Urothelium cell line (cell line): Measurements from ENCODE around the gene ACTR3.

ENCODE experiments used
- DNase-seq: peaks from one replicate; pipeline ENCODE4 v3.0.0; 2011; ENCODE audit warnings: low spot score, mixed read lengths
- FAIRE-seq: peaks from 2 replicates; lab custom pipeline; 2011; peaks lifted over from hg19 to GRCh38; lab: Jason Lieb, UNC

The ACTR3 gene

DNA sequence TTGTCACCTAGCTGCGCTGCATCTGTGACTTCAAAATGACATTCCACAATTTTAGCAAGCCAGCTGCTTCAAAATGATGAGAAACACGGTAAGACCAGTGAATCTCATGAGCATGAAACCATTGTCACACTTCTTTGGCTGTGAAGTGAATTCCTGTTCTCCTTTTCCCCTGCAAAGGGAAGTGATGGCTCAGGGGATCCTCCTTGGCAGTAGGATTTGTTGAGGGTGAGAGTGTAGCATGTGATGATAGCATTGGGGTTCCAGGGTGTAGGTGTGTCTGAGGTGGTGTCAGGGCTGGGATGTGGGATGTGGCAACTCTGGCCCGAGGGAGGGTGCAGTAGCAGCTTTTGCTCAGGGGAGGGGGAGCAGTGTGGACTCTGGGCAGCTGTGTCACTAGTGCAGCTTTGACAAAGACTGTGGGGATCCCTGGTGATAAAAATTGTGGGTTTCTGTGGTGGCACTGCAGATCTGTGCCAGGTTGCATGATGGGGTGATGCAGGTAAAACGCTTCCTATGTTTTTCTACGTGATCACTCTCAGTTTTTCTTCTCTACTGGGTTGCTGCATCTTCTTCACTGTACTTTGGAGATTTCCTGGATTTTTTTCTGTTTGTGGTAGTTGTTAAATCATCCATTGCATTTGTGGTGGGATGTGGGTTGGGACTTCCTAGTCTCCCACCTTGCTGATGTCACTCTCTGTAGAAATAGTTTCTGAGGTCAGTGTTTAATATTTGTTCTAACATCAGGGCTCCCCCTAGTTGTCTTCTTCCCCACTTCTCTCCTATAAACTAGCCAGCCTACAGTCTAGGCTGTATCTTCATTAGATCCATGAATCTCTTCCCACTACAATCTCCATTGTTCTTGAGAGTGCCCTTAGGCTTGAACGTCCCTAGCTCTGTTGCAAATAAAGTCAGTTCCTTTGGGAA is 107.0 kb downstream of the ACTR3 start:
- FAIRE-seq = no peak
- DNase-seq = no peak

DNA sequence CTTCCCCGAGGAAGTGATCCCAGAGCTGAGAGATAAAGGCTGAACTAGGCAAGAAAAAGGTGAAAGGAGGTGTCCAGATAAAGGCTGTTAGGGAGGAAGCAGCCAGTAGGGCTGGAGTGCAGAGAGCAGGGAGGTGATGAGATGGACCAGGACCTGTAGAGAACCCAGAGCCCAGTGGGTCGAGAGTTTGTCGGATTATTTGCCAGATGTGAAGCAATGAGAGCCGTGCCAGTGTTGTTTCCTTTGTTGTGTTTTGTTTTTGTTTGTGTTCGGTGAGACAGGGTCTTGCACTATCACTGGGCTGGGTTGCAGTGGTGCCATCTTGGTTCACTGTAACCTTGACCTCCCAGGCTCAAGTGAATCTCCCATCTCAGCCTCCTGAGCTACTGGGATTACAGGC is 111.3 kb downstream of the ACTR3 start:
- DNase-seq = no peak
- no peak for FAIRE-seq

DNA sequence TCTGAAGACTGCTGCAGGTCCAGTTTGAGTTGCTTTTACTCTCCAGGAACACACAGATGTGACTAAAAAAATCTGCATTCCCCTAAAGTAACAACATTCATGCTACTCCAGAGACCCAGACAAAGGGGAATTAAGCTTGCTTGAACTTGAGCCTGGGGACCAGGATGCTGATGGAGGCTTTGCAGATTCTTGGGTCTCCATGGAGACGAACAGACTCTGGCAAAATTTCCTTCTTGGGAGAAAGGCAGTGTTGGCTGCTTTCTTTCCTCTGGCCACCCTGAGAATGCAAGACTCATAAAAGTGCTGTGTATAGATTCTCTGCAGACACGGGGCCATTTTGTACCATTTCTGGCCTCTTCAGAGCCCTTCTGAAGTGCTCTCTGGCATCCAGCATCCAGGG is 112.0 kb downstream of the ACTR3 start:
- DNase-seq = no peak
- FAIRE-seq = no peak

DNA sequence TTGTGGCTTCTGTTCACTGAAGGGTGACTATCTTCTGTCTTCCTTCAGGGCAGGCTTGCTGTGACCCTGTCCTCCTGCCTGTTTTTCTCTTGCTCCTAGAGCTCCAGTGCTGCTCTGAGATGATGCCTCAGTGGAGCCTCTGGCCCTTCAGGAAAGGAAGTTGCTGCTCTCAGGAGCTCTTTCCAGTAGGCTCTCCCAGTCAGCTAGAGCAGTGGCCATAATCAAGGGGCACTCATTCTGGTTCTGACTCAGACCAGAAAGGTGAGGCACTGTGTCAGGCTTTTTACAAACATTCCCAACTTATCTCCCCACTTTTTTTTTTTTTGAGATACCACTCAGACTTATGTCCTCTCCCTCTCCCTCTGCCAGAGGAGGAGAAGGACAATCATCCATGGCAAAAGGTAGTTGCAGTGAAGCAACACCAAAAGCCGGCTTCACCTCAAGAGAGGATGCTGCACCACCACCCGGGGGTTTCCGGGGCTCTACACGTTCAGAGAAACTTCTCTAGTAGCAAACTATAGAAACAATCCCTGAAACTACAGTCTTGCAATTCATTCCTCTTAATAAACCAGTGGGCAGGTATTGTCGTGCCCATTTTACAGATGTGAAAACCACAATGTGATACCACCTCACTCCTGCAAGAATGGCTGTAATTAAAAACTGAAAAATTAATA is 115.4 kb downstream of the ACTR3 start:
- FAIRE-seq = no peak
- DNase-seq = no peak

DNA sequence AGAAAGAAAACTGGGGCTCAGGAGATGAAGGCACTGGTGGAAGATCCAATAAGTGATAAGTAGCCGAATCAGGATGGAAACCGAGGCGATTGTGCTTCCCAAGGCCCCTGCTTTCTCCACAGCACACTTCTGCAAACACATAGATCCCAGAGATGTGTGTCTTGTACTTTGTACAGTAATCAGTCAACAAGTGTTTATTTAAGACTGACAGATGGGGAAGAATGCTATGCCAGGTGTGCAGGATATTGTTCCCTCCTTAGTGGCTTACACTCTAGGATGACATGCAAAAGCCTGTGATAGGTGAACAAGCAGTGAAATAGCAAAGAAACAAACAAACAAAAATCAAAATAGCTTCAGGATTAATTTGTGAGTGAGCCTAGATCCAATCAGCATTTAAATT is 116.6 kb downstream of the ACTR3 start:
- FAIRE-seq = no peak

DNA sequence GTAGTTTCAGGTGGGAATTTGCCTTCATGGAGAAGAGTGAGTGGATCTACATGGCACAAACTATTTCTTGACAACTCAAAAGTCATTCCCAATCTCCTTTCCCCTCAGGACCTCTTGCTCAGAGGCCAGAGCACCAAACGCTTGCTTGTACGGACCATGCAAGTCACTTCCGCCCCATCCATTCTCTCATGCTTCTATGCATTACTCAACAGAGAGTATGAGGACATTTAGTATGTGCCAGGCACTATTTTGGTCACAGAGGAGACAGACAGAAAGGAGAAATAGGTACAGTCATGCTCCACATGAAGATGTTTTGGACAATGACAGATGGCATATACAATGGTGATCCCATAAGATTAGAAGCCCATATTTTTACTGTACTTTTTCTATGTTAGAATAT is 117.5 kb downstream of the ACTR3 start:
- DNase-seq (no peak), FAIRE-seq (no peak)

More for the DNA sequence above, 116.6 kb downstream of the ACTR3 start:
- no peak for DNase-seq

DNA sequence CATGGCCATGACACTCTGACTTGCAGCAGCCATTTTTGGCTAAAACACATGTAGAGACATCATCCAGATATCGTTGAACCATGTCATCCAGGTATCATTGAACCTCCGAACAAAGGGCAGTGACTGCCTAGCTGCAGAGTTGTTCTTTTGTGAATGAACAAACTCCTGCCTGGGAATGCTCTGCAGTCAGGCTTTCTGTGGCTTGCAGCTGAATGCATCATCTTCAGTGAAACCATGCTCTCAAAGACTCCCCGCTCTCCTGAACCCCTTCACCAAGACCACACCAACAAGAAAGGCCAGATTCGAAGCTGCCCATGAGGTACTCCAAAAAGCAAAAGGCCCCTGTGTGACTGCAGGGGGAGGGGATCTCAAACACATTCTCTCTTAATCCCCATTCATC is 118.8 kb downstream of the ACTR3 start:
- DNase-seq (no peak), FAIRE-seq (no peak)

DNA sequence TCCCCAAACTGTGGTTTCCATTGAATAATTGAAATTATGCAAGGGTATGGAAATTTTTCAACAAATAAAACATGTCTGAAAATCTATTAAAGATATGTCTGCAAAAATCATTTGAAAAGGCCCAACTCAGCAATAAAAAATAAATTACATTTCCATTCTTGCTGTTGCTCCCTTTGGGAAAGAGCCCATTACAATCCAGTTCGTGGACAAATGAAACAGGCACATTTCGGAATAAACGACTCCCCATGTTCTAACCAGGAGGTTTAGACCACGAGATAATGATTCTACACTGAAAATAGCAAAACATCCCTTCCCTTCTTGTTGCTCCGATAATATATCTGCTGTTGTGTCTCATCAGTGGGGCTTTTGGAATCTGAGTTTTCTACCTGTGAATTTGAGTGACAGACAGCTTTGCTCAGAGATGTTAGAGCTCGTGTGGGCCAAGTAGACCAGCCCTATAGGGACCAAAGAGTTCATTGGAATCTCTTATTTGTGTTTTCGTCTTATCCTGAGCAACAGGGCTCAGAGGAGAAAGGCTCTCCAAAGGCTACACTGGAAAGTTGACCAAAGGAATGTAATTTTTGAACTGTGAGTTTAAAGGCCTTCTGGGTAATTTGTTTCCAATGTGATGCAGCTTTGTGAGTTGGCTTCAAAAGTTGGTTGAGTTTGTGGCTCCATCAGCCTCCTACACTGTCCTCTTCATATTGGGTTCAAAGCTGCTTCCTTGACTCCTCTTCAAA is 119.5 kb downstream of the ACTR3 start:
- FAIRE-seq (no peak), DNase-seq (no peak)

DNA sequence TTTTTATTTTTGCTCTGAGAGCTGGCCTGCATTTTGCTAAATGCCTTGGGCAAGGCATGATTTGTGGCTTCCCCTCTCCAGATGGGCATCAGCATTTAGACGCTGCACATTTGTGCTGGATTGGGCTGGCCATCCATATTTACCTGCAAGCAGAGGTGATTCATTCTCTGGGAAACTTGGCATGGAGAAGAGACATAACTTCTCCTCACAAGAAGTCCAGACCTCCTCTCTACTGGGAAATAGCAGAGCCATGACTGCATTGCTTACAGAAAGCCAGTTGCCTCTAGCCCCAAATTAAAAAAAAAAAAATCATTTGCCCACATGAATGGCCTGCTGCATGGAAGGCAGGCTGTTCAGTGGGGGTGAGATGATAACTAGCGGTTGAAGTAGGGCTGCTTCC is 120.1 kb downstream of the ACTR3 start:
- FAIRE-seq = no peak
- no peak for DNase-seq

DNA sequence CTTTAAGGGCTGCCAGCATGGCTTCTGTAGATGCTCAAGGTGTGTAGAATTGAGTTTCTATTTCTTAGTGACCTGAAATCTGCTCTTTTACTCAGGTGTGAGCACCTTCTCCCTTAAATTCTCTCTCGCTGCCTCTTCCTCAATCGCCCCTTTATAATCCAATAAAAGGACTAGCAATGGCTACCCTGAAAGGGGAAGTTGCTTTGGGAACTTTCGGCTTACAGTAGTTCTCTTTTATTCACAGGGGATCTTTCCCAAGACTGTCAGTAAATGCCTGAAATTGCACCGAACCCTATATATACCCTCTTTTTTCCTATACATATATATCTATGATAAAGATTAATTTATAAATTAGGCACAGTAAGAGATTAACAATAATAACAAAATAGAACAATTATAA is 121.8 kb downstream of the ACTR3 start:
- no peak for DNase-seq
- no peak for FAIRE-seq
